K562 (cell line): ENCODE data around the gene SNX27. TPM values are rescaled to one million over a fixed set of nuclear protein-coding genes. Genes with fewer than 3 reads are reported as not detected.
A peak's percentile ranks its signal among the peaks of the same experiment; 100 is the strongest.

Experiments used
- BRD4 ChIP-seq: fragments of 200-600 bp; sonication (generic); IDR thresholded peaks from 2 replicates; pipeline ENCODE4 v1.6.1; 2017; ENCODE audit warnings: inconsistent platforms
- E2F6 ChIP-seq, 2 experiments: IDR thresholded peaks; 2 replicates each; pipeline ENCODE4 v1.6.1; 2011; ENCODE audit warnings: borderline replicate concordance in 1 of 2, control low read depth in 1 of 2, low read depth in 1 of 2, low read length in 1 of 2, mild to moderate bottlenecking in 1 of 2, mixed read lengths in 1 of 2, moderate library complexity in 1 of 2; ENCODE audit not compliant: insufficient read depth in 1 of 2, insufficient read length in 1 of 2, poor library complexity in 1 of 2, severe bottlenecking in 1 of 2; ENCODE audit errors: extremely low read depth in 1 of 2
- ELF2 ChIP-seq: fragments of 250-450 bp; sonication (Bioruptor Pico); IDR thresholded peaks from 2 replicates; pipeline ENCODE4 v1.5.0; 2021; ENCODE audit warnings: mild to moderate bottlenecking
- ELF4 ChIP-seq: fragments of 450-650 bp; formaldehyde crosslinking; IDR thresholded peaks from 2 replicates; pipeline ENCODE4 v1.4.0; 2022; ENCODE audit warnings: missing genetic modification characterization
- EP400 ChIP-seq: fragments of 450-650 bp; IDR thresholded peaks from 2 replicates; pipeline ENCODE4 v1.6.1; 2017; ENCODE audit warnings: antibody characterized with exemption, mild to moderate bottlenecking, moderate library complexity
- HBP1 ChIP-seq: fragments of 450-650 bp; formaldehyde crosslinking; IDR thresholded peaks from 2 replicates; pipeline ENCODE4 v1.4.0; 2022; ENCODE audit warnings: missing genetic modification characterization
- HIVEP1 ChIP-seq: fragments of 250-450 bp; sonication (Bioruptor Pico); IDR thresholded peaks from 2 replicates; pipeline ENCODE4 v1.4.0; 2020; ENCODE audit warnings: mild to moderate bottlenecking
- ILF3 ChIP-seq: fragments of 450-650 bp; IDR thresholded peaks from 2 replicates; pipeline ENCODE4 v1.6.1; 2018; ENCODE audit warnings: antibody characterized with exemption, mild to moderate bottlenecking, moderate library complexity, borderline replicate concordance
- MIER1 ChIP-seq: fragments of 450-650 bp; IDR thresholded peaks from 2 replicates; pipeline ENCODE4 v1.6.1; 2016; ENCODE audit warnings: antibody characterized with exemption, mild to moderate bottlenecking, low read depth
- NBN ChIP-seq: fragments of 450-650 bp; IDR thresholded peaks from 2 replicates; pipeline ENCODE4 v1.6.1; 2016; ENCODE audit warnings: low read depth, mild to moderate bottlenecking
- NFE2L1 ChIP-seq: fragments of 450-650 bp; IDR thresholded peaks from 2 replicates; pipeline ENCODE4 v1.6.1; 2016; ENCODE audit warnings: missing genetic modification characterization, low read depth, mild to moderate bottlenecking, missing compliant biosample characterization, moderate library complexity, borderline replicate concordance
- PBX2 ChIP-seq, 2 experiments: IDR thresholded peaks in 1 of 2; conservative IDR thresholded peaks in 1 of 2; 2 replicates each; pipeline ENCODE4 v1.6.1; 2016; ENCODE audit warnings: low read depth in 2 of 2, mild to moderate bottlenecking in 1 of 2, missing compliant biosample characterization in 1 of 2, missing genetic modification characterization in 1 of 2, moderate library complexity in 1 of 2
- POU5F1 ChIP-seq: fragments of 150-350 bp; IDR thresholded peaks from 2 replicates; pipeline ENCODE4 v1.6.1; 2014; ENCODE audit warnings: borderline replicate concordance, low read length, low read depth, mild to moderate bottlenecking; ENCODE audit not compliant: partially characterized antibody
- PRPF4 ChIP-seq: fragments of 200-400 bp; formaldehyde crosslinking; IDR thresholded peaks from one replicate; pipeline ENCODE4 v1.6.1; 2017; ENCODE audit warnings: low read length, low read depth, mild to moderate bottlenecking; ENCODE audit not compliant: insufficient read depth, poor library complexity, severe bottlenecking
- RBM15 ChIP-seq: fragments of 200-400 bp; formaldehyde crosslinking; IDR thresholded peaks from 2 replicates; pipeline ENCODE4 v1.6.1; 2018; ENCODE audit warnings: mild to moderate bottlenecking, low read length, moderate library complexity; ENCODE audit not compliant: insufficient read depth
- THRB ChIP-seq: fragments of 450-650 bp; formaldehyde crosslinking; conservative IDR thresholded peaks from 2 replicates; pipeline ENCODE4 v1.4.0; 2022; ENCODE audit warnings: mild to moderate bottlenecking, missing genetic modification characterization
- U2AF1 ChIP-seq: fragments of 200-400 bp; formaldehyde crosslinking; optimal IDR thresholded peaks from 2 replicates; pipeline ENCODE3; 2017; ENCODE audit warnings: mild to moderate bottlenecking, low read depth, low read length, moderate library complexity
- ZNF274 ChIP-seq: IDR thresholded peaks from 2 replicates; pipeline ENCODE4 v1.6.1; 2011; ENCODE audit warnings: low read depth, mild to moderate bottlenecking, low read length, moderate library complexity, borderline replicate concordance
- ZNF75A ChIP-seq: fragments of 450-650 bp; formaldehyde crosslinking; IDR thresholded peaks from 2 replicates; pipeline ENCODE4 v1.4.0; 2020; ENCODE audit warnings: mild to moderate bottlenecking
- polyA plus RNA-seq, 8 experiments: library from polyadenylated mRNA; depleted of rRNA in 4 of 8; stranded (reverse) in 5 of 8; unstranded in 3 of 8; fragments of >200 nt; fragmentation: Nextera tagmentation in 2 of 8; fragmentation: Illumina TruSeq in 1 of 8; extraction: Ambion mirVana in 2 of 8; extraction: Trizol in 1 of 8; gene quantifications; 2 replicates each; pipeline versions ENCODE4 v1.2.1 to v1.2.3, GENCODE V29; 2011 to 2014; ENCODE audit warnings: inconsistent platforms in 1 of 8, missing spikeins in 1 of 8
- total RNA-seq, 7 experiments: library from RNA; depleted of rRNA in 6 of 7; stranded (reverse); fragments of >200 nt in 6 of 7; fragmentation: Illumina TruSeq in 2 of 7; extraction: Trizol in 2 of 7; gene quantifications; 2 replicates each; pipeline versions ENCODE4 v1.2.1 to v1.2.3, GENCODE V29; 2011 to 2021; ENCODE audit warnings: low replicate concordance in 1 of 7

SNX27 gene
- total and polyA plus RNA-seq, 9 of the 15 experiments (the other 6 are each of a cell fraction or from before 2014, with no cell fraction given) = 4.5 to 18.7 (median 10.1) TPM

GRCh38 chr1:151714820-151715725, 103.2 kb downstream of the SNX27 start (continued):
- TF ChIP-seq PBX2 (CRISPR knock-in tag; IDR thresholded peaks at IDR 0.05; ENCODE audit: low read depth) (no peak), PBX2 (tag; conservative IDR thresholded peaks at IDR 0.05; ENCODE audit: low read depth) (0 out of 2 replicates have a peak, but pooled peaks have one; percentile 39), THRB (no peak; the same call in 1 of the 2 replicates), NBN (no peak), ZNF75A (CRISPR knock-in tag) (no peak), ELF2 (no peak), ZNF274 (no peak), ELF4 (CRISPR knock-in tag) (peak; percentile 92), EP400 (no peak), MIER1 (peak; percentile 86), E2F6 (IDR thresholded peaks at IDR 0.05; ENCODE audit: borderline replicate concordance in 1 of 2, extremely low read depth in 1 of 2, insufficient read depth in 1 of 2, insufficient read length in 1 of 2, low read depth in 1 of 2, low read length in 1 of 2, poor library complexity in 1 of 2, severe bottlenecking in 1 of 2) (no peak), HIVEP1 (CRISPR knock-in tag) (no peak), POU5F1 (no peak), ILF3 (no peak), PRPF4 (no peak), U2AF1 (no peak), HBP1 (CRISPR knock-in tag) (peak; percentile 86; the same call in 1 of the 2 replicates), RBM15 (no peak), BRD4 (no peak), NFE2L1 (no peak)
